HepG2 (cell line): ENCODE measurements around the gene GRIK5.

Experiments
- POLR2AphosphoS5 ChIP-seq: IDR thresholded peaks from 2 replicates; pipeline ENCODE4 v1.6.1; 2012; ENCODE audit warnings: low read depth, low read length
- TF ChIP-seq, protein P1 (sequence below): sonication (generic); formaldehyde crosslinking; IDR thresholded peaks from 2 replicates; pipeline ENCODE4 v1.5.0; 2020; ENCODE audit warnings: mild to moderate bottlenecking, missing genetic modification reagents, moderate library complexity
- TF ChIP-seq, protein P2 (sequence below): sonication (generic); formaldehyde crosslinking; IDR thresholded peaks from 2 replicates; pipeline ENCODE4 v1.8.1; 2023; ENCODE audit warnings: missing genetic modification reagents, inconsistent platforms, borderline replicate concordance

DNA sequence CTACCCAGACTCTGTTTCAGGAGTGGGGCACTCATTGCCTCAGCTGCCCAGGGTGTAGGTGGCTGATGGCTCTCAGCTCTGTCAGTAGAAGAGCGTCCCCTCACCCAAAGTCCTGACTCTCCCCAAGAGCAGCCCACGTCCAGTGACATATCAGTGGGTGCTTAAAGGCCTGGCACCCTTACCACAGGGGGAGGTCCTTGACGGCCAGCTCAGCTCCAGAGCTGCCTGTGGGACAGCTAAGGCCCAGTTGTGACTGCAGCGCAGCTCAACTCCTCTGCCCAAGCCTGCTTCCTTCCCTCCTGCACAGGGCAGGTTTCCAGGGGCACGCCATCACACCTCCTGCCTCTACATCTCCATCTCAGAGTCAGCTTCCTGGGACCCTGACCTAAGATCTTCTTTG is 32.4 kb downstream of the GRIK5 start:
- TF ChIP-seq POLR2AphosphoS5, result no peak
- TF ChIP-seq, protein P1, sequence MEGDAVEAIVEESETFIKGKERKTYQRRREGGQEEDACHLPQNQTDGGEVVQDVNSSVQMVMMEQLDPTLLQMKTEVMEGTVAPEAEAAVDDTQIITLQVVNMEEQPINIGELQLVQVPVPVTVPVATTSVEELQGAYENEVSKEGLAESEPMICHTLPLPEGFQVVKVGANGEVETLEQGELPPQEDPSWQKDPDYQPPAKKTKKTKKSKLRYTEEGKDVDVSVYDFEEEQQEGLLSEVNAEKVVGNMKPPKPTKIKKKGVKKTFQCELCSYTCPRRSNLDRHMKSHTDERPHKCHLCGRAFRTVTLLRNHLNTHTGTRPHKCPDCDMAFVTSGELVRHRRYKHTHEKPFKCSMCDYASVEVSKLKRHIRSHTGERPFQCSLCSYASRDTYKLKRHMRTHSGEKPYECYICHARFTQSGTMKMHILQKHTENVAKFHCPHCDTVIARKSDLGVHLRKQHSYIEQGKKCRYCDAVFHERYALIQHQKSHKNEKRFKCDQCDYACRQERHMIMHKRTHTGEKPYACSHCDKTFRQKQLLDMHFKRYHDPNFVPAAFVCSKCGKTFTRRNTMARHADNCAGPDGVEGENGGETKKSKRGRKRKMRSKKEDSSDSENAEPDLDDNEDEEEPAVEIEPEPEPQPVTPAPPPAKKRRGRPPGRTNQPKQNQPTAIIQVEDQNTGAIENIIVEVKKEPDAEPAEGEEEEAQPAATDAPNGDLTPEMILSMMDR (CRISPR knock-in tag), result no peak
- TF ChIP-seq, protein P2, sequence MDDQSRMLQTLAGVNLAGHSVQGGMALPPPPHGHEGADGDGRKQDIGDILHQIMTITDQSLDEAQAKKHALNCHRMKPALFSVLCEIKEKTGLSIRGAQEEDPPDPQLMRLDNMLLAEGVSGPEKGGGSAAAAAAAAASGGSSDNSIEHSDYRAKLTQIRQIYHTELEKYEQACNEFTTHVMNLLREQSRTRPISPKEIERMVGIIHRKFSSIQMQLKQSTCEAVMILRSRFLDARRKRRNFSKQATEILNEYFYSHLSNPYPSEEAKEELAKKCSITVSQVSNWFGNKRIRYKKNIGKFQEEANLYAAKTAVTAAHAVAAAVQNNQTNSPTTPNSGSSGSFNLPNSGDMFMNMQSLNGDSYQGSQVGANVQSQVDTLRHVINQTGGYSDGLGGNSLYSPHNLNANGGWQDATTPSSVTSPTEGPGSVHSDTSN (CRISPR knock-in tag), result no peak
